OCI-LY3 (cell line): ENCODE data around the gene RER1.
A peak's percentile ranks its signal among the peaks of the same experiment; 100 is the strongest.

Source experiments
- H2AFZ ChIP-seq: fragments of 200-600, 300-600 bp; shearing (Covaris generic); 2 replicates; pipeline ENCODE4 v1.6.0; 2014; ENCODE audit warnings: antibody characterized with exemption, low read depth, low read length
- H3K27ac ChIP-seq: fragments of 200-600, 300-600 bp; sonication (generic); 2 replicates; pipeline ENCODE4 v1.5.1; 2014; ENCODE audit warnings: mild to moderate bottlenecking, low read length, moderate library complexity, mixed read lengths
- H3K27me3 ChIP-seq: fragments of 200-600, 300-600 bp; sonication (generic); 2 replicates; pipeline ENCODE4 v1.6.1; 2014; ENCODE audit warnings: low read depth, low read length, mixed read lengths
- H3K36me3 ChIP-seq: fragments of 200-600, 300-600 bp; sonication (generic); replicated peaks from 2 replicates; pipeline ENCODE3; 2014; ENCODE audit warnings: low read depth, low read length, mixed read lengths
- H3K4me1 ChIP-seq: fragments of 300-600, 200-600 bp; sonication (generic); 2 replicates; pipeline ENCODE4 v1.6.1; 2014; ENCODE audit warnings: low read length, mixed read lengths
- H3K4me2 ChIP-seq: fragments of 200-600, 300-600 bp; sonication (generic); 2 replicates; pipeline ENCODE4 v1.6.1; 2014; ENCODE audit warnings: low read length, mixed read lengths
- H3K4me3 ChIP-seq: fragments of 300-600, 200-600 bp; sonication (generic); 2 replicates; pipeline ENCODE4 v1.5.1; 2014; ENCODE audit warnings: antibody characterized with exemption, mild to moderate bottlenecking, low read length, moderate library complexity
- H3K79me2 ChIP-seq: fragments of 300-600, 200-600 bp; shearing (Covaris generic); 2 replicates; pipeline ENCODE4 v1.6.1; 2014; ENCODE audit warnings: mild to moderate bottlenecking, low read length, mixed read lengths
- H3K9ac ChIP-seq: fragments of 300-600, 200-600 bp; shearing (Covaris generic); 2 replicates; pipeline ENCODE4 v1.6.0; 2014; ENCODE audit warnings: mild to moderate bottlenecking, low read length, moderate library complexity
- H3K9me3 ChIP-seq: fragments of 200-600, 300-600 bp; shearing (Covaris generic); 2 replicates; pipeline ENCODE4 v1.6.1; 2014; ENCODE audit warnings: low read length, mixed read lengths; ENCODE audit not compliant: insufficient read depth
- H4K20me1 ChIP-seq: fragments of 200-600, 300-600 bp; sonication (generic); 2 replicates; pipeline ENCODE4 v1.6.1; 2016; ENCODE audit warnings: low read length, mixed read lengths; ENCODE audit not compliant: insufficient read depth
- EZH2phosphoT487 ChIP-seq: fragments of 200-600 bp; shearing (Covaris generic); IDR thresholded peaks from 2 replicates; pipeline ENCODE4 v1.6.1; 2018; ENCODE audit warnings: antibody characterized with exemption, mixed run types, low read depth
- TF ChIP-seq, protein P1 (sequence below): fragments of 200-600, 300-600 bp; sonication (generic); IDR thresholded peaks from 2 replicates; pipeline ENCODE4 v1.5.1; 2014; ENCODE audit warnings: antibody characterized with exemption, low read length, low read depth

RER1 gene

DNA sequence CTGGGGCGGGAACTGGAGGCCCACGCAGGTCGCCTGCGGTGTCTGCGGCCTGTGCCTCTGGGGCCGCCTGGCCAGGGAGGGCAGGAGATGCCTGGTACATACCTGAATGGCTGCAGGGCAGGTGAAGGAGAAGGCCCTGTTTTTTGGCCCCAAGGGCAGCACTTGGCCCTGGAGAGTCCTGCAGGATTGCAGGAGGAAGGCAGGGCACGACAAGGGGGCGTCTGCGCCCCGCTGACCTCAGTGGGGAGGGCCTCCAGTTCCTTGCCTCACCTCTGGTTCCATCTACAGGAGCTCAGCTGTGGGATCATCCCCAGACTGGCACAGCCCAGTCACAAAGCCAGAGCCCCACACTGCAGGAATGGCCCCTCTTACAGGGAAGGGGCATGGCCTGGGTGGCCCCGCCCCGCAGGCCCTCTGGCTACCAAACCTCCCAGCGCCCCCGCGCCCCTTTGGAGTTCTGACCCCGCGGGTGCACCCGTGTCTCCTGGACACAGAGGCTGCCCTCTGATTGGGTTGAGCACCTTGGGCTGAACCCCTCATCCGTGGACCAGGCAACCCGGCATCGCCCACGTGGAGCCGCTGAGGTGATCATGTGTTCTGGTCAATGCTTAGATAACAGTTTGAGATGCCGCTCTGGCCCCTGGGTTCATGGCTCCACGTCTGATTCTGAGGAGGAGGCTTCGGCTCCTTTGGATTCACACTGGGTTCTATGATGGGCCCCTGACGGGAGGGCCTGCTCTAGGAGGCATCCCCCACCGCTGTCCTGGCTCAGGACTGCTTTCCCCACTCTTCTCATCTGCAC, 22.1 kb downstream of the RER1 start:
- H3K36me3 ChIP-seq = no peaks in the 10 kb centered on the region
- H3K4me3 ChIP-seq = peak overlapping the region; percentile 80

DNA sequence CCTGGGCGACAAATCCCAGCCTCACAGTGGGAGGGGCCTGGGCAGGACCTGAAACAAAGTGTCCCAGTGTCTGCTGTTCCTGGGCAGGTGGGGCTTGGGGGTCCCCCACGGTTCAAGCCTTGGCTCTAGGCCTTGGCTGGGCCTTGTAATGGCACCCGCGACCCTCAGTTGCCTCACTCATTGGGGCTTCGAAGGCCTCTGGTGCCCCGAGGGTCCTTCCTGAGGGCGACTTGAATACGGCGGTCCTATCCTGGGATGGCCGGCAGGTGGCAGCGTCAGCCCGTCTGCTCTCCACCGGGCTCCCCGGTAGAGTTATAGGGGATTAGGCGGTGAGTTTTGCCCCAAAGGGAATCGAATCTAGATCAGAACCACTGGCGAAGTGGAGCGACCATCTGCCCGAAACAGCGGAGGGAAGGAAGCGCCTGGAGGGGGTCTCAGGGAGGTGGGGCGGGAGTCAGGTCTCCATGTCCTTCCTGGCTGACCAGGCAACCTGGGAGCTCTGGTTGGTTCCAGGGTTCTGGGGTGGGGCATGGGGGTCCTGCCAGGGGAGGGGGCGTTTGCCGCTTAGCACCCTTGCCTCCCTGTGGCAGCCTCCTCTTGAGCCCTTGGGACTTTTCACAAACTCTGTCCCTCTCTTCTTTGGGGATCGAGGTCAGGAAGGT, 22.8 kb downstream of the RER1 start:
- no peaks in the 10 kb centered on the region for H3K9me3 ChIP-seq
- peak overlapping the region; percentile 86 for H3K9ac ChIP-seq
- no peak overlapping the region for H2AFZ ChIP-seq
- H3K27ac ChIP-seq = peak overlapping the region; percentile 61
- no peaks in the 10 kb centered on the region for H4K20me1 ChIP-seq
- peak overlapping the region; percentile 80 for H3K4me3 ChIP-seq
- H3K27me3 ChIP-seq = peaks cover 14% of the 10 kb centered on the region; the same call in 1 of the 2 replicates
- peaks cover 34% of the 10 kb centered on the region for H3K4me1 ChIP-seq
- TF ChIP-seq, protein P1, sequence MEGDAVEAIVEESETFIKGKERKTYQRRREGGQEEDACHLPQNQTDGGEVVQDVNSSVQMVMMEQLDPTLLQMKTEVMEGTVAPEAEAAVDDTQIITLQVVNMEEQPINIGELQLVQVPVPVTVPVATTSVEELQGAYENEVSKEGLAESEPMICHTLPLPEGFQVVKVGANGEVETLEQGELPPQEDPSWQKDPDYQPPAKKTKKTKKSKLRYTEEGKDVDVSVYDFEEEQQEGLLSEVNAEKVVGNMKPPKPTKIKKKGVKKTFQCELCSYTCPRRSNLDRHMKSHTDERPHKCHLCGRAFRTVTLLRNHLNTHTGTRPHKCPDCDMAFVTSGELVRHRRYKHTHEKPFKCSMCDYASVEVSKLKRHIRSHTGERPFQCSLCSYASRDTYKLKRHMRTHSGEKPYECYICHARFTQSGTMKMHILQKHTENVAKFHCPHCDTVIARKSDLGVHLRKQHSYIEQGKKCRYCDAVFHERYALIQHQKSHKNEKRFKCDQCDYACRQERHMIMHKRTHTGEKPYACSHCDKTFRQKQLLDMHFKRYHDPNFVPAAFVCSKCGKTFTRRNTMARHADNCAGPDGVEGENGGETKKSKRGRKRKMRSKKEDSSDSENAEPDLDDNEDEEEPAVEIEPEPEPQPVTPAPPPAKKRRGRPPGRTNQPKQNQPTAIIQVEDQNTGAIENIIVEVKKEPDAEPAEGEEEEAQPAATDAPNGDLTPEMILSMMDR = peak; percentile 87
- no peak for TF ChIP-seq EZH2phosphoT487
- peaks cover 22% of the 10 kb centered on the region for H3K79me2 ChIP-seq
- peak overlapping the region; percentile 94 for H3K4me2 ChIP-seq
- H3K36me3 ChIP-seq = no peaks in the 10 kb centered on the region

More for the DNA sequence above, 22.1 kb downstream of the RER1 start:
- Histone ChIP-seq H3K4me1 (peaks cover 34% of the 10 kb centered on the region), H4K20me1 (no peaks in the 10 kb centered on the region), H3K27me3 (peaks cover 14% of the 10 kb centered on the region; the same call in 1 of the 2 replicates), H3K4me2 (peak overlapping the region; percentile 94), H3K27ac (peak overlapping the region; percentile 61), H2AFZ (no peak overlapping the region), H3K9ac (peak overlapping the region; percentile 86), H3K9me3 (no peaks in the 10 kb centered on the region), H3K79me2 (peaks cover 22% of the 10 kb centered on the region)
- TF ChIP-seq, protein P1 = no peak
- TF ChIP-seq EZH2phosphoT487 = no peak

DNA sequence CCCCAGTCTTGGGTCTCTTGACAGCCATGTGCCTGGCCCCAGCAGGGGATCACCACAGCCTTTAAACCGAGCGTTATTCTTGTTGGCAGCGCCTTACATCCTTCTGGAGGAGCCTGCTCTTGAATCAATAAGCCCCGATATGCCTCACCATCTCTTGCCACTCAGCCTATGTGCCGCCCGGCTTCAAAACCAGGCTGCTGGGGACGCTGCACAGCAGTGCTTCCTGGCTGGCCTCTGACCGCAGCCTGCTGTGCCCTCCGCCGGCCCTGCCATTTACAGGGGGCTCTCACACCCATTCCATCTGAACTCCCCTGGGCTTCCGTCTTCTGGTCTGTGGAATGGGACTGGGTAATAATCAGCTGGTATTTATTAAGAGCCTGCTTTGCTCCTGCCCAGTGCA, 23.7 kb downstream of the RER1 start:
- H2AFZ ChIP-seq = no peak overlapping the region
- H3K4me1 ChIP-seq = peaks cover 34% of the 10 kb centered on the region
- H3K9ac ChIP-seq = peak overlapping the region; percentile 50
- H4K20me1 ChIP-seq = no peaks in the 10 kb centered on the region
- peaks cover 22% of the 10 kb centered on the region for H3K79me2 ChIP-seq
- H3K27ac ChIP-seq = no peak overlapping the region
- peak overlapping the region; percentile 72 for H3K4me3 ChIP-seq
- H3K9me3 ChIP-seq = no peaks in the 10 kb centered on the region
- TF ChIP-seq, protein P1 = no peak
- no peak for TF ChIP-seq EZH2phosphoT487
- H3K4me2 ChIP-seq = peak overlapping the region; percentile 76
- peaks cover 14% of the 10 kb centered on the region; the same call in 1 of the 2 replicates for H3K27me3 ChIP-seq
- no peaks in the 10 kb centered on the region for H3K36me3 ChIP-seq

DNA sequence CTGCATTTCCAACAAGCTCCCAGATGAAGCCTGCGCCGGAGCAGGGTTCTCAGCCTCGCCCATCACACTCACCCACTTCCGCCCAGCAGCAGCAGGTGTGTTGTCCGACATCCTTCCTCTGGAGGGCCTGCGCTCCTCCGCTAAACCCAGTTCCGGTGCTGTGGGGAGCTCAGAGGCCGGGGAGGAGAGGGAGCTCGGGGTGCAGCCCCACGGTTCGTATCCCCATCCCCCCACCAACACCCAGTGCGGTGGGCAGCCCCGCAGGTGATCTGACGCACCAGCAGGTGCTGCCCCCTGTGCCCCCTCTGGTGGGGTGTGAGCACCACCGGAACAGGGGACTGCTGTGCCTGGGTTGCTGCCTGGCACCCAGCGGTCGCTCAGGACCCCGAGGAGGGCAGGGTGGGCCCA, 24.2 kb downstream of the RER1 start:
- H3K36me3 ChIP-seq = no peaks in the 10 kb centered on the region
- no peaks in the 10 kb centered on the region for H4K20me1 ChIP-seq
- peak overlapping the region; percentile 76 for H3K4me2 ChIP-seq
- peaks cover 22% of the 10 kb centered on the region for H3K79me2 ChIP-seq
- peak overlapping the region; percentile 72 for H3K4me3 ChIP-seq
- peak overlapping the region; percentile 50 for H3K9ac ChIP-seq
- peaks cover 34% of the 10 kb centered on the region for H3K4me1 ChIP-seq
- H3K27me3 ChIP-seq = peaks cover 14% of the 10 kb centered on the region; the same call in 1 of the 2 replicates
- no peak overlapping the region for H3K27ac ChIP-seq
- TF ChIP-seq, protein P1 = peak; percentile 17; the same call in 1 of the 2 replicates
- no peak for TF ChIP-seq EZH2phosphoT487
- H3K9me3 ChIP-seq = no peaks in the 10 kb centered on the region
- no peak overlapping the region for H2AFZ ChIP-seq
